ENCODE results near the gene SGCG.
"Not testable (repeated sequence)": the region's sequence is repeated elsewhere in the genome, so short reads cannot be mapped to it uniquely, and the experiment has no call there.

DNA sequence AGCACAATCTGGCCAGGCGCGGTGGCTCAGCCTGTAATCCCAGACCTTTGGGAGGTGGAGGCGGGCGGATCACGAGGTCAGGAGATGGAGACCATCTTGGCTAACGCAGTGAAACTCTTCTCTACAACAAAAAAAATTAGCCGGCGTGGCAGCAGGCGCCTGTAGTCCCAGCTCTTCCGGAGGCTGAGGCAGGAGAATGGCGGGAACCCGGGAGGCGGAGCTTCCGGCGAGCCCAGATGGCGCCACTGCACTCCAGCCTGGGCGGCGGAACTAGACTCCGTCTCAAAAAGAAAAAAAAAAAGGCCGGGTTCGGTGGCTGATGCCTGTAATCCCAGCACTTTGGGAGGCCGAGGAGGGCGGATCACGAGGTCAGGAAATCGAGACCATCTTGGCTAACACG, 67.6 kb downstream of the SGCG start:
- not testable (repeated sequence) for TF ChIP-seq YY1 (IDR thresholded peaks at IDR 0.05; ENCODE audit: insufficient read depth, insufficient read length); ZNF274 (IDR thresholded peaks at IDR 0.05; ENCODE audit: low read depth, low read length)

Measured in NT2/D1 (cell line).